Neural progenitor cell (in vitro differentiated cells): Measurements from ENCODE around the gene ZNF385A.

Experiments used
- CTCF ChIP-seq: fragments of 200-600 bp; sonication (generic); IDR thresholded peaks from 2 replicates; pipeline ENCODE4 v1.5.1; 2017; ENCODE audit warnings: antibody characterized with exemption, mild to moderate bottlenecking
- EZH2 ChIP-seq: fragments of 200-600 bp; sonication (generic); IDR thresholded peaks from 2 replicates; pipeline ENCODE4 v1.6.1; 2017; ENCODE audit warnings: antibody characterized with exemption, mild to moderate bottlenecking, moderate library complexity
- EZH2phosphoT487 ChIP-seq: fragments of 200-600 bp; sonication (generic); IDR thresholded peaks from 2 replicates; pipeline ENCODE4 v1.6.1; 2017; ENCODE audit warnings: antibody characterized with exemption

GRCh38 chr12:54421175-54421878, 36.8 kb upstream of the ZNF385A start:
- TF ChIP-seq CTCF (no peak), EZH2phosphoT487 (no peak), EZH2 (no peak)
